HCT116 (cell line): ENCODE measurements around the gene AS3MT. TPM values are rescaled to one million over a fixed set of nuclear protein-coding genes. Genes with fewer than 3 reads are reported as not detected.
"Not testable (repeated sequence)": the region's sequence is repeated elsewhere in the genome, so short reads cannot be mapped to it uniquely, and the experiment has no call there.

Source experiments
- ATAC-seq: fragments of 200-7000 bp; cut with Tn5 transposase; 2 replicates; pipeline ENCODE4 v1.9.1; 2020; ENCODE audit warnings: mild to moderate bottlenecking, moderate library complexity
- BruUV-seq: library from RNA; stranded (reverse); fragments of 400-500 nt; replicated peaks from 2 replicates; lab custom pipeline; 2021; lab: Mats Ljungman, UMichigan
- CTCF ChIA-PET: fragments of 300-600 bp; sonication (Branson Sonifier 250); formaldehyde crosslinking; loops from one replicate; lab custom pipeline; 2021; ENCODE audit warnings: antibody characterized with exemption; lab: Charles Lee
- POLR2A ChIA-PET: fragments of 300-600, 350-600 bp; sonication (Branson Sonifier 250); formaldehyde crosslinking; loops from one replicate; lab custom pipeline; 2021; ENCODE audit warnings: antibody characterized with exemption; lab: Charles Lee
- RAD21 ChIA-PET, 2 experiments: fragments of 300-600 bp; sonication (Branson Sonifier 250); formaldehyde crosslinking; loops; one replicate each; lab custom pipeline; 2023; ENCODE audit warnings: low total read pairs in 2 of 2; ENCODE audit not compliant: uncharacterized antibody in 2 of 2, unreplicated experiment in 2 of 2, low non-redundant PET in 1 of 2; lab: Charles Lee
- DNase-seq: peaks from one replicate; pipeline ENCODE4 v3.0.0-alpha.2; 2010; ENCODE audit warnings: low read depth, low spot score
- H2AFZ ChIP-seq: fragments of 200-600 bp; shearing (Covaris generic), sonication (generic); 2 replicates; pipeline ENCODE4 v1.6.1; 2017; ENCODE audit warnings: low read depth, mixed run types, mixed read lengths, antibody characterized with exemption, low read length; ENCODE audit not compliant: poor library complexity, severe bottlenecking
- H3K27ac ChIP-seq: 2 replicates; pipeline ENCODE4 v1.5.1; 2012; ENCODE audit warnings: low read depth, low read length
- H3K27me3 ChIP-seq: fragments of 200-600 bp; sonication (generic); 2 replicates; pipeline ENCODE4 v1.6.1; 2016; ENCODE audit warnings: mixed run types, low read length, mixed read lengths; ENCODE audit not compliant: insufficient read depth
- H3K36me3 ChIP-seq, 2 experiments: fragments of 200-500 bp in 1 of 2; fragments of 200-600 bp in 1 of 2; sonication (Bioruptor generic) in 1 of 2; sonication (generic) in 1 of 2; 2 replicates each; pipeline versions ENCODE4 v1.5.1 to v1.6.1; 2014 to 2016; ENCODE audit warnings: low read length in 2 of 2, inconsistent platforms in 1 of 2, mixed read lengths in 1 of 2, mixed run types in 1 of 2; ENCODE audit not compliant: insufficient read depth in 2 of 2, control insufficient read depth in 1 of 2
- H3K4me1 ChIP-seq, 2 experiments: fragments of 200-600 bp in 1 of 2; sonication (generic) in 1 of 2; 2 replicates each; pipeline versions ENCODE4 v1.5.1 to v1.6.1; 2012 to 2017; ENCODE audit warnings: low read length in 2 of 2, inconsistent platforms in 1 of 2, mild to moderate bottlenecking in 1 of 2, mixed read lengths in 1 of 2, mixed run types in 1 of 2, moderate library complexity in 1 of 2; ENCODE audit not compliant: insufficient read depth in 2 of 2, control insufficient read depth in 1 of 2
- H3K4me2 ChIP-seq: fragments of 200-600 bp; sonication (generic); 2 replicates; pipeline ENCODE4 v1.6.1; 2017; ENCODE audit warnings: mixed run types, low read length, mixed read lengths
- H3K4me3 ChIP-seq, 2 experiments: fragments of 200-600 bp in 1 of 2; sonication (generic) in 1 of 2; replicated peaks in 1 of 2; 2 replicates each; pipeline ENCODE4 v1.5.1; 2011 to 2016; ENCODE audit warnings: low read length in 2 of 2, control low read depth in 1 of 2, low read depth in 1 of 2, mild to moderate bottlenecking in 1 of 2, mixed read lengths in 1 of 2, mixed run types in 1 of 2
- H3K79me2 ChIP-seq: fragments of 200-600 bp; sonication (generic); 2 replicates; pipeline ENCODE4 v1.6.1; 2017; ENCODE audit warnings: mild to moderate bottlenecking, mixed run types, low read length, moderate library complexity, mixed read lengths; ENCODE audit not compliant: insufficient read depth
- H3K9ac ChIP-seq: fragments of 200-600 bp; sonication (generic); 2 replicates; pipeline ENCODE4 v1.6.1; 2016; ENCODE audit warnings: low read length, mixed read lengths
- H3K9me2 ChIP-seq: fragments of 200-600 bp; sonication (generic), shearing (Covaris generic); 2 replicates; pipeline ENCODE4 v1.6.1; 2017; ENCODE audit warnings: mixed run types, mild to moderate bottlenecking, moderate library complexity; ENCODE audit not compliant: insufficient read depth
- H3K9me3 ChIP-seq, 2 experiments: fragments of 200-500 bp in 1 of 2; fragments of 200-600 bp in 1 of 2; sonication (Bioruptor generic) in 1 of 2; sonication (generic) in 1 of 2; 2 replicates each; pipeline ENCODE4 v1.6.1; 2014 to 2017; ENCODE audit warnings: low read length in 2 of 2, mixed read lengths in 2 of 2, inconsistent platforms in 1 of 2, low read depth in 1 of 2, mild to moderate bottlenecking in 1 of 2, mixed run types in 1 of 2, moderate library complexity in 1 of 2; ENCODE audit not compliant: control insufficient read depth in 1 of 2, insufficient read depth in 1 of 2
- H4K20me1 ChIP-seq: fragments of 200-600 bp; sonication (generic), shearing (Covaris generic); 2 replicates; pipeline ENCODE4 v1.6.1; 2017; ENCODE audit warnings: mixed run types, mild to moderate bottlenecking, moderate library complexity; ENCODE audit not compliant: insufficient read depth
- EGR1 ChIP-seq: IDR thresholded peaks from 2 replicates; pipeline ENCODE4 v1.6.1; 2012; ENCODE audit warnings: low read depth
- ELF1 ChIP-seq: IDR thresholded peaks from 2 replicates; pipeline ENCODE4 v1.6.1; 2012; ENCODE audit warnings: low read depth, borderline replicate concordance
- EZH2 ChIP-seq: fragments of 200-600 bp; sonication (generic); IDR thresholded peaks from 2 replicates; pipeline ENCODE4 v1.6.1; 2017; ENCODE audit warnings: antibody characterized with exemption, mixed run types
- EZH2phosphoT487 ChIP-seq: fragments of 200-600 bp; IDR thresholded peaks from 2 replicates; pipeline ENCODE4 v1.6.1; 2018; ENCODE audit warnings: antibody characterized with exemption, borderline replicate concordance
- FOSL1 ChIP-seq: IDR thresholded peaks from 2 replicates; pipeline ENCODE4 v1.6.1; 2012; ENCODE audit warnings: low read depth
- POLR2AphosphoS5 ChIP-seq: IDR thresholded peaks from 2 replicates; pipeline ENCODE4 v1.6.1; 2011; ENCODE audit warnings: mild to moderate bottlenecking, low read depth, low read length, moderate library complexity
- SRF ChIP-seq: IDR thresholded peaks from 2 replicates; pipeline ENCODE4 v1.6.1; 2012; ENCODE audit warnings: low read depth
- TCF7L2 ChIP-seq: IDR thresholded peaks from 2 replicates; pipeline ENCODE4 v1.7.0; 2011; ENCODE audit warnings: borderline replicate concordance, inconsistent platforms; ENCODE audit not compliant: insufficient read depth, insufficient read length; ENCODE audit errors: extremely low read depth
- ZFX ChIP-seq: fragments of 450-650 bp; IDR thresholded peaks from 2 replicates; pipeline ENCODE4 v1.6.1; 2017
- ZNF274 ChIP-seq: fragments of 200-500 bp; sonication (Bioruptor generic); IDR thresholded peaks from 2 replicates; pipeline ENCODE4 v1.6.1; 2014; ENCODE audit warnings: mild to moderate bottlenecking, low read depth, low read length, inconsistent platforms
- intact Hi-C: fragments of 100-400 bp; cut with micrococcal nuclease; formaldehyde crosslinking; loops from 2 replicates; pipeline ENCODE4 v1.10.0; 2022
- total RNA-seq: library from RNA; stranded (reverse); gene quantifications from one replicate; pipeline ENCODE4 v1.2.1, GENCODE V29; 2021; ENCODE audit not compliant: unreplicated experiment

AS3MT gene
- total RNA-seq, 1 experiment from 2014 or later, result 0.79 TPM

- 0 out of 2 replicates have a peak, but pooled peaks cover 4% of the 10 kb centered on the region for H3K27me3 ChIP-seq
- CTCF ChIA-PET, result interaction anchor here (0.7 to 5.1 kb wide), 5 partner anchors 64 to 497 kb away, joined by 3 to 57 read pairs (median 5); no protein-coding TSS in a partner anchor
- H3K4me1 ChIP-seq, result no peaks in the 10 kb centered on the region; a peak in 1 of 4 replicates
- H3K9me2 ChIP-seq, result no peaks in the 10 kb centered on the region
- TF ChIP-seq SRF (no peak), ELF1 (no peak), EGR1 (no peak), EZH2phosphoT487 (no peak), ZFX (no peak), EZH2 (no peak), POLR2AphosphoS5 (no peak), ZNF274 (no peak), TCF7L2 (no peak), FOSL1 (no peak)
- no peak within 1 kb of the TSS for H3K4me3 ChIP-seq
- no peak for ATAC-seq
- H3K79me2 ChIP-seq, result no peaks in the 10 kb centered on the region
- no peak for DNase-seq
- no peak within 1 kb of the TSS for H2AFZ ChIP-seq
- no peaks in the 10 kb centered on the region for H4K20me1 ChIP-seq
- POLR2A ChIA-PET, result no interaction called here
- H3K27ac ChIP-seq, result no peak within 1 kb of the TSS
- BruUV-seq, result no TSS peak
- H3K9me3 ChIP-seq, result peaks cover 0 to 4% of the 10 kb centered on the region in 2 experiments; a peak in 1 of 4 replicates
- intact Hi-C loops, result no loop called here
- no peak within 1 kb of the TSS for H3K9ac ChIP-seq
- no peaks in the 10 kb centered on the region for H3K36me3 ChIP-seq
- RAD21 ChIA-PET, result interaction anchor here in 1 of 2 experiments (0.7 to 1.0 kb wide), 2 partner anchors 65 to 405 kb away, joined by 3 read pairs; no protein-coding TSS in a partner anchor
- no peak within 1 kb of the TSS for H3K4me2 ChIP-seq
Observed at GRCh38 chr10:102837230-102837721, 32.0 kb upstream of the AS3MT start, which contains the start of gene CYP17A1. TSS of gene CYP17A1 (minus strand) at chr10:102837413. CDS start at chr10:102837361, 52 bp downstream.

- POLR2A ChIA-PET, H3K9me3 ChIP-seq, BruUV-seq, H3K79me2 ChIP-seq, H2AFZ ChIP-seq, intact Hi-C loops, H3K27ac ChIP-seq, H3K9ac ChIP-seq, H3K27me3 ChIP-seq, RAD21 ChIA-PET, H3K4me2 ChIP-seq, H3K9me2 ChIP-seq, ATAC-seq, H3K36me3 ChIP-seq, H3K4me3 ChIP-seq, H4K20me1 ChIP-seq, H3K4me1 ChIP-seq, DNase-seq: not testable (repeated sequence)
- CTCF ChIA-PET, result interaction anchor here (1.5 kb wide), 1 partner anchor 80 kb away, joined by 4 read pairs; the partner anchor contains the start of gene CNNM2
Observed at GRCh38 chr10:102838276-102838927, 30.9 kb upstream of the AS3MT start.
